PC-9 (cell line): ENCODE measurements around the gene PCNT. TPM values are rescaled to one million over a fixed set of nuclear protein-coding genes. Genes with fewer than 3 reads are reported as not detected.

Experiments
- BruUV-seq: library from RNA; stranded (reverse); fragments of 400-500 nt; replicated peaks from 2 replicates; lab custom pipeline; 2021; lab: Mats Ljungman, UMichigan
- CTCF ChIA-PET: fragments of 300-600 bp; sonication (Branson Sonifier 250); formaldehyde crosslinking; loops from one replicate; lab custom pipeline; 2022; ENCODE audit warnings: antibody characterized with exemption; lab: Charles Lee
- POLR2A ChIA-PET: fragments of 300-600 bp; sonication (Branson Sonifier 250); formaldehyde crosslinking; loops from one replicate; lab custom pipeline; 2022; ENCODE audit warnings: antibody characterized with exemption; ENCODE audit not compliant: unreplicated experiment; lab: Charles Lee
- DNase-seq, 2 experiments: peaks; one replicate each; pipeline versions ENCODE4 v3.0.0 to v3.0.0-alpha.2; 2015 to 2022; ENCODE audit warnings: mixed read lengths in 1 of 2
- H2AFZ ChIP-seq: fragments of 200-600 bp; sonication (generic); 2 replicates; pipeline ENCODE4 v1.8.1; 2017; ENCODE audit warnings: antibody characterized with exemption
- H3F3A ChIP-seq: fragments of 200-600 bp; sonication (generic); 2 replicates; pipeline ENCODE4 v1.8.1; 2017; ENCODE audit warnings: antibody characterized with exemption, mild to moderate bottlenecking, low read depth; ENCODE audit not compliant: insufficient read depth
- H3K27ac ChIP-seq: fragments of 200-600 bp; sonication (generic); 2 replicates; pipeline ENCODE4 v1.6.1; 2016; ENCODE audit warnings: mixed run types
- H3K27me3 ChIP-seq: fragments of 200-600 bp; sonication (generic); 2 replicates; pipeline ENCODE4 v1.6.1; 2016; ENCODE audit warnings: low read depth, mixed run types; ENCODE audit not compliant: insufficient read depth
- H3K36me3 ChIP-seq: fragments of 200-600 bp; sonication (generic); 2 replicates; pipeline ENCODE4 v1.6.1; 2016; ENCODE audit warnings: low read depth, mixed run types
- H3K4me1 ChIP-seq: fragments of 200-600 bp; sonication (generic); replicated peaks from 2 replicates; pipeline ENCODE4 v1.6.1; 2016; ENCODE audit warnings: mixed run types; ENCODE audit not compliant: insufficient read depth
- H3K4me2 ChIP-seq: fragments of 200-600 bp; sonication (generic); 2 replicates; pipeline ENCODE4 v1.6.1; 2017; ENCODE audit warnings: mixed run types
- H3K4me3 ChIP-seq: fragments of 200-600 bp; sonication (generic); 2 replicates; pipeline ENCODE4 v1.6.1; 2016; ENCODE audit warnings: mixed run types
- H3K79me2 ChIP-seq: fragments of 200-600 bp; sonication (generic); 2 replicates; pipeline ENCODE4 v1.6.1; 2017; ENCODE audit warnings: low read depth, mixed run types
- H3K9me2 ChIP-seq: fragments of 200-600 bp; sonication (generic); 2 replicates; pipeline ENCODE4 v1.8.1; 2017; ENCODE audit warnings: mild to moderate bottlenecking; ENCODE audit not compliant: insufficient read depth
- H3K9me3 ChIP-seq: fragments of 200-600 bp; sonication (generic); 2 replicates; pipeline ENCODE4 v1.8.1; 2016; ENCODE audit warnings: low read depth; ENCODE audit not compliant: insufficient read depth
- H4K20me1 ChIP-seq: fragments of 200-600 bp; sonication (generic); 2 replicates; pipeline ENCODE4 v1.8.1; 2017; ENCODE audit not compliant: insufficient read depth
- CTCF ChIP-seq: fragments of 200-600 bp; sonication (generic); conservative IDR thresholded peaks from 2 replicates; pipeline ENCODE4 v1.6.1; 2017; ENCODE audit warnings: mixed run types, antibody characterized with exemption, mild to moderate bottlenecking, moderate library complexity
- EZH2 ChIP-seq: fragments of 200-600 bp; sonication (generic); IDR thresholded peaks from 2 replicates; pipeline ENCODE4 v1.8.0; 2017; ENCODE audit warnings: antibody characterized with exemption, low read depth
- intact Hi-C: fragments of 100-400 bp; cut with micrococcal nuclease; formaldehyde crosslinking; loops from one replicate; pipeline ENCODE4 v1.10.0; 2022; ENCODE audit not compliant: unreplicated experiment
- total RNA-seq: library from RNA; stranded (reverse); gene quantifications from 2 replicates; pipeline ENCODE4 v1.2.3, GENCODE V29; 2021

The PCNT gene
- total RNA-seq, 1 experiment from 2014 or later: 33.4 TPM

GRCh38 chr21:46327711-46328110 lies 3.8 kb downstream of the PCNT start:
- no peak overlapping the region for H3K4me2 ChIP-seq
- intact Hi-C loops: no loop called here
- CTCF ChIA-PET: no interaction called here
- peaks cover 45% of the 10 kb centered on the region for H3K79me2 ChIP-seq
- H3K4me3 ChIP-seq: no peak overlapping the region
- peaks cover 10% of the 10 kb centered on the region for H3K4me1 ChIP-seq
- no TSS peak for BruUV-seq
- peaks cover 8% of the 10 kb centered on the region; the same call in 1 of the 2 replicates for H3F3A ChIP-seq
- no peaks in the 10 kb centered on the region for H3K9me2 ChIP-seq
- H3K27ac ChIP-seq: no peak overlapping the region
- H4K20me1 ChIP-seq: peaks cover 4% of the 10 kb centered on the region; the same call in 1 of the 2 replicates
- POLR2A ChIA-PET: no interaction called here
- no peak overlapping the region for H2AFZ ChIP-seq
- TF ChIP-seq CTCF (no peak), EZH2 (no peak)
- no peaks in the 10 kb centered on the region for H3K27me3 ChIP-seq
- DNase-seq: no peak
- no peaks in the 10 kb centered on the region for H3K9me3 ChIP-seq
- H3K36me3 ChIP-seq: no peaks in the 10 kb centered on the region

- Histone ChIP-seq H3K27ac (no peak overlapping the region), H3K36me3 (no peaks in the 10 kb centered on the region), H3K4me1 (peaks cover 10% of the 10 kb centered on the region), H3K27me3 (no peaks in the 10 kb centered on the region), H2AFZ (no peak overlapping the region), H4K20me1 (peaks cover 4% of the 10 kb centered on the region; the same call in 1 of the 2 replicates), H3F3A (peaks cover 8% of the 10 kb centered on the region; the same call in 1 of the 2 replicates), H3K4me2 (no peak overlapping the region), H3K9me3 (no peaks in the 10 kb centered on the region), H3K4me3 (no peak overlapping the region), H3K79me2 (peaks cover 40% of the 10 kb centered on the region), H3K9me2 (no peaks in the 10 kb centered on the region)
- ChIA-PET CTCF (no interaction called here), POLR2A (no interaction called here)
- intact Hi-C loops: no loop called here
- TF ChIP-seq EZH2 (no peak), CTCF (no peak)
- no peak for DNase-seq
- no TSS peak for BruUV-seq
These were observed 4.2 kb downstream of the PCNT start for GRCh38 chr21:46328151-46328550.

- no TSS peak for BruUV-seq
- TF ChIP-seq CTCF (no peak), EZH2 (no peak)
- no peaks in the 10 kb centered on the region for H3K36me3 ChIP-seq
- H3K27me3 ChIP-seq: no peaks in the 10 kb centered on the region
- POLR2A ChIA-PET: no interaction called here
- intact Hi-C loops: no loop called here
- H3K4me3 ChIP-seq: no peak overlapping the region
- peaks cover 4% of the 10 kb centered on the region; the same call in 1 of the 2 replicates for H4K20me1 ChIP-seq
- H3K79me2 ChIP-seq: peaks cover 38% of the 10 kb centered on the region
- H3K9me3 ChIP-seq: no peaks in the 10 kb centered on the region
- no peak overlapping the region for H3K27ac ChIP-seq
- no peaks in the 10 kb centered on the region for H3K9me2 ChIP-seq
- H3F3A ChIP-seq: peaks cover 8% of the 10 kb centered on the region; the same call in 1 of the 2 replicates
- no peak for DNase-seq
- H2AFZ ChIP-seq: no peak overlapping the region
- CTCF ChIA-PET: no interaction called here
- no peak overlapping the region for H3K4me2 ChIP-seq
- peaks cover 10% of the 10 kb centered on the region for H3K4me1 ChIP-seq
These were observed 5.8 kb downstream of the PCNT start for GRCh38 chr21:46329796-46330195.
